ENCODE results near the gene DPH3.

DNA sequence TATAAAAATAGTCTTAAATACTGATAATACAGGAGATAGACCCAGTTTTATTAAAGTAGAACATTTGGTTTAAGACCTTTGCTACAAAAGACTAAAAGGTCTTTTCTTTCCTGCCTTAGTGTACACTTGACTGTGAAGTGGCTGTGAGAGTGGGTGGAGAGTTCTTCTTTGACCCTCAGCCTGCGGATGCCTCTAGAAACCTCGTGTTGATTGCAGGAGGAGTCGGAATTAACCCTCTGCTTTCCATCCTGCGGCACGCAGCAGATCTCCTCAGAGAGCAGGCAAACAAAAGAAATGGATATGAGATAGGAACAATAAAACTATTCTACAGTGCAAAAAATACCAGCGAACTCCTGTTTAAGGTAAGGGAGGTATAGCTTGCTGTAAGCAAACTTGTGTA, 36.8 kb upstream of the DPH3 start:
- TF ChIP-seq POLR2A (IDR thresholded peaks at IDR 0.05), result no peak
- TF ChIP-seq, protein P1, sequence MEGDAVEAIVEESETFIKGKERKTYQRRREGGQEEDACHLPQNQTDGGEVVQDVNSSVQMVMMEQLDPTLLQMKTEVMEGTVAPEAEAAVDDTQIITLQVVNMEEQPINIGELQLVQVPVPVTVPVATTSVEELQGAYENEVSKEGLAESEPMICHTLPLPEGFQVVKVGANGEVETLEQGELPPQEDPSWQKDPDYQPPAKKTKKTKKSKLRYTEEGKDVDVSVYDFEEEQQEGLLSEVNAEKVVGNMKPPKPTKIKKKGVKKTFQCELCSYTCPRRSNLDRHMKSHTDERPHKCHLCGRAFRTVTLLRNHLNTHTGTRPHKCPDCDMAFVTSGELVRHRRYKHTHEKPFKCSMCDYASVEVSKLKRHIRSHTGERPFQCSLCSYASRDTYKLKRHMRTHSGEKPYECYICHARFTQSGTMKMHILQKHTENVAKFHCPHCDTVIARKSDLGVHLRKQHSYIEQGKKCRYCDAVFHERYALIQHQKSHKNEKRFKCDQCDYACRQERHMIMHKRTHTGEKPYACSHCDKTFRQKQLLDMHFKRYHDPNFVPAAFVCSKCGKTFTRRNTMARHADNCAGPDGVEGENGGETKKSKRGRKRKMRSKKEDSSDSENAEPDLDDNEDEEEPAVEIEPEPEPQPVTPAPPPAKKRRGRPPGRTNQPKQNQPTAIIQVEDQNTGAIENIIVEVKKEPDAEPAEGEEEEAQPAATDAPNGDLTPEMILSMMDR (IDR thresholded peaks at IDR 0.05), result no peak

Measured in ovary (tissue), 3 donors.